IPS DF 19.7 (cell line): ENCODE data around the gene SLC24A3.

Source experiments
- DNase-seq: peaks from one replicate; pipeline ENCODE4 v3.0.0-alpha.2; 2013; ENCODE audit warnings: low read depth, low spot score

SLC24A3 gene

DNA sequence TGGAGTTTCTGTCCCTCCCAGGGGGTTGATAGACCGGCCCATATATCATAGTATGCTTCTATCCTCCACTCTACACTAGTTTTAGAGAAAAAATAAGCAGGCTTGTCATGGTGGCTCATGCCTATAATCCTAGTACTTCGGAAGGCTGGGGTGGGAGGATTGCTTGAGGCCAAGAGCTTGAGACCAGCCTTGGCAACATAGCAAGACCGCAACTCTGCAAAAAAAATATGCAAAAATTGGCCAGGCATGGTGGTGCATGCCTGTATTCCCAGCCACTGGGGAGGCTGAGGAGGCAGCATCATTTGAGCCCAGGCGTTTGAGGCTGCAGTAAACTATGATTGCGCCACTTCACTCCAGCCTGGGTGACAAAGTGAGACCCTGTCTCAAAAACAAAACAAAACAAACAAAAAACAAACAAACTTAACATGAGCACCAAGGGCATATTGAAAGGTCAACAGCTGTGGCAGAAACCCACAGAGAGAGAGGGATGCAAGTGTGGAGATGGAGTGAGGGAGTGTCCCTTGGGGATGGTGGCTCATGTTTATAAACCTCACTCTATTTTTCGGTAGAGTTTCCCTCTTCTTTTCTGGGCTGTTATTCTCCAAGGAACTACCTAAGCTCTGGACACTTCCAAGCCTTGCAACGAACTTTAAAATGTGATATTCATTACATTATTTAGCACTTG lies 24.1 kb downstream of the SLC24A3 start:
- no peak for DNase-seq

DNA sequence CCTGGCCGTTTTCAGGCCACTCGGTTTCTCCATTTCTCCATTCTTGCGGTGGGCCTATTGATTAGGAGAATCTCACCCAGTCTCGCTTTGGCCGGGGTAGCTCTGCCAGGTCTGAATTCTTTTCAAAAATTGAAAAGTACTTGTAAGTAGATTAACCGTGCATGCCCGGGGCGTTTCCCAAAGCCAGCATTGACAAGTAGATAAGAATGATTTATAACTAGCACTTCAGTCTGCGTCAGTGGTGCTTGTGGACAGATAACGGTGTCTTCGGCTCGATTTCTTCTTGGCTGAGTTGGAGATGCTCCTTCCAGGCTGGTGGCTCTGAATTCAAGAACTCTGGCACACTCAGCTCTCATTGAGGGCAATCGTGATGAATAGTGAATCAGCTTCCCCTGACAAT lies 29.0 kb downstream of the SLC24A3 start:
- DNase-seq = no peak

- no peak for DNase-seq
Observed at GRCh38 chr20:19244291-19244690, 31.8 kb downstream of the SLC24A3 start.

- DNase-seq = no peak
Observed at GRCh38 chr20:19249106-19249879, 36.9 kb downstream of the SLC24A3 start.

GRCh38 chr20:19250346-19250745 lies 37.9 kb downstream of the SLC24A3 start:
- no peak for DNase-seq

GRCh38 chr20:19251506-19251905 lies 39.1 kb downstream of the SLC24A3 start:
- DNase-seq = no peak

DNA sequence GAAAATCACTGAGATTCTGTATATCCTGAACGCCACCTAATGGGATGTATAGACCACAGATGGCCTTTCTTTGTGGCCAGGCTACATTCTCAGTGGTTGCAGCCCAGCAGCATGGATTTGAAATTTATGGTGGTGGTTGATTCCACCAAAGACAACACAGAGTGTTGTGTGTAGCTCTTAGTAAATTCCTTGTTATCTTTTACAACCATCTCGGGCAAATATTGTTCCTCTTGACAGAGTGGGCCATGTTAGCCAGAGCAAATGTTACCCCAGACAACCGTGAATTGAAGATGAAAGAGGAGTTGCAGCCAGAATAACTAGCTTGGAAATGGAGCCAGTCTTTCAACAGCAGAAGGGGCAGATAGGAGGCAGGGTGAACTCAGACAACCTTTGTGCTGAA lies 39.5 kb downstream of the SLC24A3 start:
- no peak for DNase-seq

DNA sequence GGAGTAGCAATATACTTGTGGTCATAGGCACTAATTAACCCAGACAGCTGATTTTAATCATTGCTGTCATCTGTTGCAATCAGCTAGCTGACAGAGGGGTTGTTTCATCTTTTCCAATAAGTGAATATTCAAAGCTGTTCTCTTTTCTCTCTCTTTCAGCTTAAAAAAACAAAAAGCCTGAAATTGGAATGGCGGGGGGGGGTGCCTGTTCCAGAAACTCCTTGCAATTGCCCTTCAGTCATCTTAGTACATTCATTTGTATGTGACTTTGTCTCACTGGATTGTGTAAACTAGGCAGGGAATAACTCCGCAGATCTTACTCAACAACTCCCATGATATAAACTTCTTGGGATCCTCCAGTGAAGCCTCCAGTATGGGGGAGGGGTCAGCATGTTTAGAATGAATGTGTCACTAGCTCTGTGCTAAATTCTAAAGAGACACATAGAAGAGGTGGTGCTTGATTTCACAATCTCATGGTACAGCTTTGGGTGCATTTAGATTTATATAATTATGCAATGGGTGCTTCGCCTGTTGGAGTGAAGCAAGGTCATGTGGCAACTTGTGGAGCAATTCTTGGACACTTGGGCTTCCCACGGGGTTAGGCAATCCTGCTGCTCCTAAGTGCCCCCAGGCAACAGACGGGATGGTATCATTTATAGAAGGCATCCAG lies 40.1 kb downstream of the SLC24A3 start:
- no peak for DNase-seq

GRCh38 chr20:19253316-19253715 lies 40.9 kb downstream of the SLC24A3 start:
- no peak for DNase-seq

- no peak for DNase-seq
Observed at GRCh38 chr20:19253916-19254820, 41.7 kb downstream of the SLC24A3 start.

DNA sequence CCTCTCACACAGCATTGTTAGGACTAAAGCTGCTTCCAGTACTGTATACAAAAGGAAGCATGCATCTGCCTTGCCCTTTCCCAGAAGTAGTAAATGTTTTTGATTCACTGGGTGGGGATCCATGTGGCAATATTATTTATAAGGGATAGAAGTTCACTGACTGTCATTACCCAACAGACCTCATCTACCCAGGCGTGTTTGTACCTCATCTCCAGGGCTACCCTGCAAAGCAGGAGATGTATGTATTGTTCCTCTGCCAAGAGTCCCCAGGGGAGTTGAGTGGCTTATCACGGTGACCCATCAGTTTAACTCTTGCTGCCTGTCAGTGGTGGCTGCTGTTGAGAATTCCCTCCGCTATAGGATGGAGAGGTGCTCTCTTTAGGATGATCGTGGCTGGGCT lies 42.5 kb downstream of the SLC24A3 start:
- no peak for DNase-seq

- no peak for DNase-seq
Observed at GRCh38 chr20:19256085-19256484, 43.6 kb downstream of the SLC24A3 start.

DNA sequence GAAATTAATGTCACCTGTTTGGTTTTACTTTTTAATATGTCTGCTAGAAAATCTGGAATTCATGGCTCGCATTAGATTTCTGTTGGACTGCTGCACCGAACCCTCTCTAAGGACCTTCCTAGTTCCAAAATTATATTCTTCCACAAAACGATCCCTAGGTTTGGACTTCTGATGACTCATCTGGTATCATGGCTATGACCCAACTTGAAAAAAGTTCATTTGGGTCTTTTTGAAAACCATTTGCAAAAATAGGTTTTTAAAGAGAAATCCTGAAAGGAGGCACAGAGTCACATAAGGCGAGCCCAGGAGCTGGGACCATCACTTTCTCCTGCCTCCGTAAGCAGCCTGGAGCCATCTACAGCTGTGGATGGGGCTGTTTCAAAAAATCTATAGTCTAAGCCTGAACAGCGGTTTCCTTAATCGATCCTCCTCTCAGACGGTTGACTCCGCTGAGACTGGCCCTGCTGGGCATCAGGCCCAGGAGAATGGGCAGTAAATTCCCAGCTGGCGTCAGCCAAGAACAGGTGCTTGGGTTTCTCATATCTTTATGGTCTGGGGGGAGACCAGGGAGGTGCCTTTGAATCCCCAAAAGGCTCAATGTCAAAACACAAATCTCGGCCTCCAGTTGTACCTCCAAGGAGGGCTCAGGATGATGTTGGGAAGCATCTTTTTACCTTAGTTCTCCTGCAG lies 44.6 kb downstream of the SLC24A3 start:
- DNase-seq = no peak

DNA sequence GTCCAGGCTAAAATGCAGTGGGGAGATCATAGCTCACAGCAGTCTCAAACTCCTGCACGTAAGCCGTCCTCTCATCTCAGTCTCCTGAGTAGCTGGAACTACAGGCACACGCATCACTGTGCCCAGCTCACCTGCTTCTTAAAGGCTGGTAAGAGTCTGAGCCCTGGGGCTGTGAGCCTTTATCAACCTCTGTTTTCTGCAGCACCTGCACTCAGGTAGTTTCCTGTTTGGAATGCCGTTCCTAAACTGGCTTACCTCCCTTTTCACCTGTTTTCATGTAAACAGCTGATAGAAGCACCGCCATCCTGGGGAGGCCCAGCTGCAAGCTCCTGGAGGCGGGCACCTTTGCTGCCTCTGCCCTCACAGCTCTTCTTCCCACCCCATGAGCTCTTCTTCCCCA lies 45.4 kb downstream of the SLC24A3 start:
- DNase-seq = no peak

DNA sequence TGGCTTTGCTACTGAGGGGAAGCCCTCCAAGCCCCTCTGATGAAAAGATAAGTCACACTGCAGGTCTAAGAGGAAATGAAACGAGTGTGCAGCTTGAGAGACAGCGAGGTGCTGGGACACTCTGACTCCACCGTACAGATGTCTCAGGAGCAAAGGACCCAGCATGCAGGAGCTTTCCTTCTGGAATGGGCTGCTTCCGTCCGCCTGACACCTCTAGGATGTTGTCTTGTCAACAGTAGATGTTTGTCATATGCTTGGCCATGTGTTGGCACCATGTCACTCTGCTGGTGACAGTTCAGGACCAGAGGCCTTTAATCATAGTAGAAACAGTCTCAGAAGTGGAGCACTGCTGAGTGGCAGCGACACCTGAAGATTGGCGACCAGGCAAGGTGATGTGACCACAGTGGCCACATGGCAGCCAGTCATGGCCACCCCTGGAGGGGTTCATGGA lies 46.7 kb downstream of the SLC24A3 start:
- DNase-seq = no peak

DNA sequence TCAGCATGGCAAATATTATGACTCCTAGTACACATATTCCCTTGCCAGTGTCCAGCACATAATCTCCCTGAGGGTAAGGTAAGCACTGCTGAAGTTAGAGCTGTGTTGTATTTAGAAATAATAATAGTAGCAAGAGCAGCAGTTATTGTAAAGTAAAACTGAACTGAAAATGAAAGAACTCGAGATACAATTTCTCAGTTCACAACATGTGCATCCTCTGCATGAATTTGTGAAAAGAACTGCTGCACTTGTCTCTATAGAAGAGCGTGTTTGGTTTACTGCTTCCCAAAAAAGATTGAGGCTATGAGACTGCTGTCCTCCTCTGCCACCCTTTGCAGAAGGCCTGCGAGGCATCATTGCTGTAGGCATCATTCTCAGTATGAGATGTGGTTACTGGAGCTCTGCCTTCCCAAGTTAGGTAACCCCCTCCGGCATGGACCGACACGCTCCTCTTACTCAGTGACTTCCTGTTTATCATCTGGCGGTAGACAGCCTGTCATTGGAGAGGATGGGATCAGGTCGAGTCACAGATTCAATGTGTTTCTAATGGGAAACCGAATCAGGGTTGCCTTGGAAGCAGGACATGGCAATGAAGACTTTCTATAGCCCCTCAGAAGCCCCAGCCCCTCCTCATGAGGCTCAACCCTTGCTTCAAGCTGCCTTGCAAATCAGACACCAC lies 48.1 kb downstream of the SLC24A3 start:
- DNase-seq = no peak

- DNase-seq = no peak
Observed at GRCh38 chr20:19264191-19264590, 51.7 kb downstream of the SLC24A3 start.

DNA sequence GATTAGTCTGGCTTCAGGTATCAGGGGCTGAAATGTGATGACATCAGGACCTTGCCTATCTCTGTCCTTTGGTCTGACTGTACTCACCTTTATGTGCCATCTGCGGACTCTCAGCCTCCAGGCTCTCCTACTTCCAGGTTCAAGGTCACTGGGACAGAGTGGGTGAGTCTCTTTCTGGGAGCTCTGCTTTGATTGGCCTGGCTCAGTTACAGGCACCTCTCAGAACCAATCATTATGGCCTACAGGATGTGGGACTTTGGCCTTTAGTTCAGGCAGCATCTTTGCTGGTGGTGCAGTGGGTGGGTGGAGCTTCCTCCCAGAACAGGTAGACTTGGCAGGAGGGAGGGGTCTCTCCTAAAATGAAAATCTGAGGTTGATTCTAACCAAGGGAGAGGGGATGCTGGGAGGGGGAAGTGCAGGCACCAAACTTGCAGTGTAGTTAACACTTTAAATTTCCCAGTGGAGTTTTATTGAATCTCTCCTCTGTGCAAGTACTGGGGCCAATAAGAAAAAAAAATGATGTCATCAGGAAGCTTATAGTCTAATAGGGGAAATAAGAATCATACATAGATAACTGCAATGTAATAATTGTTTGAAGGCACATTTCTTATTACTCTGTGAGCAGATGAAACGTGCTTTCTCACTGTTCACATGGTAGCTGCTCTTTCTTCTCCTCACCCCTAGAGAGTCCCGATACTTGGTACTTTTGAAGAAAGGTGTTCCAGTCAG lies 53.4 kb downstream of the SLC24A3 start:
- DNase-seq = peak; percentile 70

DNA sequence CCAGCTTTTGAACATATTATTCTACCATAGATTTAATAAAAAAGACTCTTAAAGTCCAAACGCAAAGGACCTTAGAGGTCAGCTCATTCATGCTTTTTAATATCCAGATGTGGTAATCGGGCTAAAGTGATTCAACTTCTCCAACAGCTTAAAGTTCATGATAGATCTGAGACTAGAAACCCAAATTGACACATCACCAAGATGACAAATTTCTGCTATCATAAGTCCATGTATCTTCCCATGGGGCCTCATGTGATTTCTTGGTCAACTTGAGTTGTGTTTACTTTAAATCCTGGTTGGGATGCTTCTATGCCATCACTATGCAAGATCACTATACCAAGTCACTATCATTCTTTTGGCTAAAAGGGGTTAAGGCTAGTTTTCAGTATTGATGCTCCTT lies 56.0 kb downstream of the SLC24A3 start:
- DNase-seq = no peak
